Hematopoietic multipotent progenitor cell treated with erythropoietin and hydrocortisone succinate and interleukin-3 and kit ligand, for 4 days (in vitro differentiated cells): Measurements from ENCODE around the gene FOXD2.

Source experiments
- DNase-seq: peaks from one replicate; pipeline ENCODE4 v3.0.0-alpha.2; 2015

Gene FOXD2

GRCh38 chr1:47417170-47418044 is 20.4 kb upstream of the FOXD2 start:
- DNase-seq, result no peak

- DNase-seq, result no peak
Observed at GRCh38 chr1:47418122-47418521, 19.7 kb upstream of the FOXD2 start.

GRCh38 chr1:47418681-47419325 is 19.0 kb upstream of the FOXD2 start:
- DNase-seq, result no peak

GRCh38 chr1:47420547-47420946 is 17.3 kb upstream of the FOXD2 start:
- DNase-seq, result no peak

GRCh38 chr1:47423872-47424271 is 14.0 kb upstream of the FOXD2 start:
- DNase-seq, result no peak

GRCh38 chr1:47424336-47424982 is 13.4 kb upstream of the FOXD2 start:
- DNase-seq, result no peak

GRCh38 chr1:47431534-47431933 is 6.3 kb upstream of the FOXD2 start:
- DNase-seq, result no peak

- DNase-seq, result peak; percentile 90
Observed at GRCh38 chr1:47432071-47433036, 5.5 kb upstream of the FOXD2 start.

- no peak for DNase-seq
Observed at GRCh38 chr1:47433037-47433421, 4.8 kb upstream of the FOXD2 start.

GRCh38 chr1:47433477-47434050 is 4.3 kb upstream of the FOXD2 start:
- no peak for DNase-seq

- peak; percentile 57 for DNase-seq
Observed at GRCh38 chr1:47434051-47434842, 3.6 kb upstream of the FOXD2 start.

- DNase-seq, result no peak
Observed at GRCh38 chr1:47435506-47436303, 2.1 kb upstream of the FOXD2 start.

- DNase-seq, result peak; percentile 88
Observed at GRCh38 chr1:47436304-47436978, 1.4 kb upstream of the FOXD2 start.

- DNase-seq, result peak; percentile 33
Observed at GRCh38 chr1:47436979-47437446, 831 bp upstream of the FOXD2 start.

GRCh38 chr1:47438165-47439016 is 547 bp downstream of the FOXD2 start:
- peak; percentile 44 for DNase-seq

- DNase-seq, result no peak
Observed at GRCh38 chr1:47439017-47439818, 1.4 kb downstream of the FOXD2 start.

- DNase-seq, result no peak
Observed at GRCh38 chr1:47439819-47440598, 2.2 kb downstream of the FOXD2 start.
